Endothelial cell of umbilical vein (primary cell): ENCODE results near the gene CDR2L. TPM values are rescaled to one million over a fixed set of nuclear protein-coding genes. Genes with fewer than 3 reads are reported as not detected.

Experiments
- BruUV-seq: library from RNA; stranded (reverse); fragments of 400-500 nt; replicated peaks from 2 replicates; lab custom pipeline; 2021; lab: Mats Ljungman, UMichigan
- CTCF ChIA-PET: fragments of 300-600, 350-600 bp; sonication (Branson Sonifier 250); formaldehyde crosslinking; loops from one replicate; lab custom pipeline; 2021; ENCODE audit warnings: antibody characterized with exemption, inconsistent platforms; lab: Charles Lee
- POLR2A ChIA-PET: fragments of 300-600, 350-600 bp; sonication (Branson Sonifier 250); formaldehyde crosslinking; loops from one replicate; lab custom pipeline; 2021; ENCODE audit warnings: antibody characterized with exemption, inconsistent platforms; lab: Charles Lee
- DNase-seq: peaks from one replicate; pipeline ENCODE4 v3.0.0-alpha.2; 2011; ENCODE audit warnings: low read depth, low spot score
- FAIRE-seq: peaks from 2 replicates; lab custom pipeline; 2011; peaks lifted over from hg19 to GRCh38; lab: Jason Lieb, UNC
- H2AFZ ChIP-seq: 2 replicates; pipeline ENCODE4 v1.6.0; 2012; ENCODE audit warnings: low read depth, low read length, control low read depth, inconsistent platforms
- H3K27ac ChIP-seq: 2 replicates; pipeline ENCODE4 v1.5.1; 2011; ENCODE audit warnings: low read depth, mild to moderate bottlenecking, control low read depth, low read length, moderate library complexity; ENCODE audit not compliant: insufficient read depth
- H3K27me3 ChIP-seq, 2 experiments: 2 replicates each; pipeline versions ENCODE4 v1.6.0 to v1.6.1; 2011; ENCODE audit warnings: low read length in 2 of 2, mixed read lengths in 1 of 2; ENCODE audit not compliant: control insufficient read depth in 2 of 2, insufficient read depth in 2 of 2
- H3K36me3 ChIP-seq, 2 experiments: 2 replicates in 1 of 2; 3 replicates in 1 of 2; pipeline ENCODE4 v1.5.1; 2011; ENCODE audit warnings: low read length in 2 of 2, mild to moderate bottlenecking in 1 of 2, moderate library complexity in 1 of 2; ENCODE audit not compliant: control insufficient read depth in 2 of 2, insufficient read depth in 2 of 2; ENCODE audit errors: extremely low read depth in 1 of 2
- H3K4me1 ChIP-seq: 3 replicates; pipeline ENCODE4 v1.5.1; 2011; ENCODE audit warnings: mild to moderate bottlenecking, low read length; ENCODE audit not compliant: control insufficient read depth, insufficient read depth; ENCODE audit errors: extremely low read depth
- H3K4me2 ChIP-seq: 2 replicates; pipeline ENCODE4 v1.6.1; 2011; ENCODE audit warnings: low read length, control low read depth, mixed read lengths; ENCODE audit not compliant: insufficient read depth
- H3K4me3 ChIP-seq, 3 experiments: fragments of 200-600 bp in 1 of 3; sonication (generic), shearing (Covaris generic) in 1 of 3; replicated peaks in 1 of 3; 2 replicates each; pipeline ENCODE4 v1.5.1; 2011 to 2016; ENCODE audit warnings: control low read depth in 3 of 3, low read length in 3 of 3, mild to moderate bottlenecking in 2 of 3, inconsistent platforms in 1 of 3, low read depth in 1 of 3, moderate library complexity in 1 of 3; ENCODE audit not compliant: insufficient read depth in 1 of 3
- H3K79me2 ChIP-seq: 2 replicates; pipeline ENCODE4 v1.6.0; 2012; ENCODE audit warnings: low read length, inconsistent platforms; ENCODE audit not compliant: control insufficient read depth, insufficient read depth
- H3K9ac ChIP-seq: replicated peaks from 2 replicates; pipeline ENCODE3; 2011; ENCODE audit warnings: low read length, control low read depth; ENCODE audit not compliant: insufficient read depth; ENCODE audit errors: extremely low read depth
- H3K9me1 ChIP-seq: replicated peaks from 3 replicates; pipeline ENCODE4 v1.6.0; 2011; ENCODE audit warnings: mild to moderate bottlenecking, low read length; ENCODE audit not compliant: control insufficient read depth, insufficient read depth; ENCODE audit errors: extremely low read depth
- H3K9me3 ChIP-seq: replicated peaks from 2 replicates; pipeline ENCODE4 v1.5.1; 2012; ENCODE audit warnings: low read length, inconsistent platforms; ENCODE audit not compliant: control insufficient read depth, insufficient read depth
- H4K20me1 ChIP-seq: replicated peaks from 2 replicates; pipeline ENCODE3; 2011; ENCODE audit warnings: mild to moderate bottlenecking, low read length; ENCODE audit not compliant: control insufficient read depth, insufficient read depth; ENCODE audit errors: extremely low read depth
- CTCF ChIP-seq, 2 donors: IDR thresholded peaks; 1 replicate in 1 of 2; 2 replicates in 1 of 2; pipeline ENCODE4 v1.5.1; 2011; ENCODE audit warnings: low read length in 2 of 2, mild to moderate bottlenecking in 2 of 2, moderate library complexity in 2 of 2, control low read depth in 1 of 2, inconsistent platforms in 1 of 2, low read depth in 1 of 2; ENCODE audit not compliant: insufficient read depth in 1 of 2; ENCODE audit errors: extremely low read depth in 1 of 2
- EZH2 ChIP-seq: IDR thresholded peaks from 2 replicates; pipeline ENCODE4 v1.6.1; 2012; ENCODE audit warnings: borderline replicate concordance, low read depth, mild to moderate bottlenecking, moderate library complexity, low read length, inconsistent platforms; ENCODE audit not compliant: severe bottlenecking
- FOS ChIP-seq: IDR thresholded peaks from 2 replicates; pipeline ENCODE4 v1.6.1; 2011; ENCODE audit warnings: mild to moderate bottlenecking, low read length, moderate library complexity, borderline replicate concordance; ENCODE audit not compliant: insufficient read depth
- GATA2 ChIP-seq: IDR thresholded peaks from 2 replicates; pipeline ENCODE4 v1.7.0; 2011; ENCODE audit warnings: low read depth, mild to moderate bottlenecking, moderate library complexity, mixed read lengths, low read length; ENCODE audit not compliant: insufficient read length, insufficient read depth
- JUN ChIP-seq: IDR thresholded peaks from 2 replicates; pipeline ENCODE4 v1.6.1; 2011; ENCODE audit warnings: borderline replicate concordance, low read depth; ENCODE audit not compliant: insufficient read length, insufficient read depth
- MAX ChIP-seq: IDR thresholded peaks from 2 replicates; pipeline ENCODE4 v1.6.1; 2011; ENCODE audit not compliant: insufficient read depth, insufficient read length
- MYC ChIP-seq: IDR thresholded peaks from one replicate; pipeline ENCODE4 v1.6.1; 2011; ENCODE audit warnings: mild to moderate bottlenecking, low read depth, low read length
- POLR2A ChIP-seq: IDR thresholded peaks from 2 replicates; pipeline ENCODE4 v1.6.1; 2012; ENCODE audit warnings: low read depth, mild to moderate bottlenecking, control low read depth, low read length
- POLR2AphosphoS5 ChIP-seq: IDR thresholded peaks from 2 replicates; pipeline ENCODE4 v1.6.1; 2012; ENCODE audit warnings: low read depth, mild to moderate bottlenecking, control low read depth, low read length, moderate library complexity; ENCODE audit not compliant: insufficient read depth
- dilution Hi-C: fragments of 300-500 bp; cut with MboI; formaldehyde crosslinking; loops from one replicate; pipeline ENCODE4 v1.15.0; 2019; ENCODE audit warnings: low sequenced_read_pairs; ENCODE audit not compliant: extremely low pct_ligation_motif_present
- intact Hi-C: fragments of 100-400 bp; cut with micrococcal nuclease; formaldehyde crosslinking; loops from one replicate; pipeline ENCODE4 v1.10.0; 2022
- polyA plus RNA-seq, 4 experiments: library from polyadenylated mRNA; depleted of rRNA in 3 of 4; stranded (reverse) in 3 of 4; unstranded in 1 of 4; fragments of >200 nt; gene quantifications; 2 replicates each; pipeline versions ENCODE4 v1.2.1 to v1.2.3, GENCODE V29; 2011 to 2012; ENCODE audit warnings: missing spikeins in 1 of 4
- total RNA-seq: library from RNA; stranded (reverse); gene quantifications from 2 replicates; pipeline ENCODE4 v1.2.3, GENCODE V29; 2021

CDR2L gene
- total and polyA plus RNA-seq, 2 donors (not counting 3 experiments of a cell fraction or from before 2014, with no cell fraction given) = 22.2 to 34.9 TPM

GRCh38 chr17:74938194-74938950 is 49.1 kb upstream of the CDR2L start:
- BruUV-seq = no TSS peak

More at GRCh38 chr17:74938194-74938950, 49.1 kb upstream of the CDR2L start:
- Histone ChIP-seq H3K27ac (no peak overlapping the region), H3K79me2 (no peaks in the 10 kb centered on the region), H3K4me3 (no peak overlapping the region), H3K4me2 (no peak overlapping the region), H3K9me3 (no peaks in the 10 kb centered on the region), H3K9ac (no peak overlapping the region), H4K20me1 (no peaks in the 10 kb centered on the region), H3K36me3 (no peaks in the 10 kb centered on the region), H2AFZ (no peak overlapping the region), H3K9me1 (no peaks in the 10 kb centered on the region), H3K27me3 (peaks cover 38 to 42% of the 10 kb centered on the region in 2 experiments), H3K4me1 (no peaks in the 10 kb centered on the region)
- TF ChIP-seq GATA2 = no peak
- no peak for TF ChIP-seq FOS
- TF ChIP-seq EZH2 = no peak
- TF ChIP-seq JUN = no peak
- TF ChIP-seq POLR2AphosphoS5 = no peak
- TF ChIP-seq MYC = no peak
- no peak for TF ChIP-seq POLR2A
- TF ChIP-seq CTCF (IDR thresholded peaks at IDR 0.05; ENCODE audit: extremely low read depth in 1 of 2, insufficient read depth in 1 of 2, low read depth in 1 of 2, low read length in 2 of 2) = no peak
- no peak for TF ChIP-seq MAX
- FAIRE-seq = no peak
- DNase-seq = no peak
- dilution Hi-C loops (no loop called here), intact Hi-C loops (no loop called here)
- ChIA-PET CTCF (interaction anchor here (1.3 to 1.7 kb wide), 2 partner anchors 14 to 23 kb away, joined by 4 read pairs; partner anchors contain the start of gene OTOP2), POLR2A (interaction anchor here (0.6 kb wide), 1 partner anchor 354 kb away, joined by 3 read pairs; no protein-coding TSS in a partner anchor)
